ENCODE measurements around the gene SLC6A12.

GRCh38 chr12:213527-213932, 427 bp downstream of the SLC6A12 start:
- no peak for TF ChIP-seq CTCF (IDR thresholded peaks at IDR 0.05)
- TF ChIP-seq POLR2A (IDR thresholded peaks at IDR 0.05), result no peak

All from body of pancreas (tissue), 4 donors.